HEK293 (cell line): ENCODE results near the gene CAV1.
"Not testable (repeated sequence)": the region's sequence is repeated elsewhere in the genome, so short reads cannot be mapped to it uniquely, and the experiment has no call there.

Experiments used
- CTCF ChIA-PET: fragments of 350-600 bp; formaldehyde crosslinking; extraction: SDS; loops from one replicate; lab custom pipeline; 2021; ENCODE audit warnings: antibody characterized with exemption; lab: Yijun Ruan, JAX
- POLR2A ChIA-PET: fragments of 300-600 bp; formaldehyde crosslinking; extraction: SDS; loops from one replicate; lab custom pipeline; 2020; ENCODE audit warnings: antibody characterized with exemption, inconsistent platforms; lab: Yijun Ruan, JAX
- H3K27ac ChIP-seq: fragments of 200-500 bp; sonication (Bioruptor generic); 2 replicates; pipeline ENCODE4 v1.5.1; 2014; ENCODE audit warnings: low read depth, low read length, control low read depth, inconsistent platforms; ENCODE audit errors: extremely low read depth
- H3K36me3 ChIP-seq, 2 experiments: fragments of 200-500 bp in 1 of 2; sonication (Bioruptor generic) in 1 of 2; 1 replicate in 1 of 2; 2 replicates in 1 of 2; pipeline ENCODE4 v1.5.1; 2014 to 2017; ENCODE audit warnings: inconsistent platforms in 2 of 2, low read length in 2 of 2; ENCODE audit not compliant: control insufficient read depth in 2 of 2, insufficient read depth in 1 of 2
- H3K4me1 ChIP-seq: fragments of 200-500 bp; sonication (Bioruptor generic); 2 replicates; pipeline ENCODE4 v1.5.1; 2014; ENCODE audit warnings: mild to moderate bottlenecking, low read length, inconsistent platforms; ENCODE audit not compliant: control insufficient read depth, insufficient read depth
- H3K4me3 ChIP-seq: 2 replicates; pipeline ENCODE4 v1.5.1; 2011; ENCODE audit warnings: low read depth, mild to moderate bottlenecking, control low read depth, low read length, moderate library complexity
- H3K9me3 ChIP-seq: fragments of 200-500 bp; sonication (Bioruptor generic); 2 replicates; pipeline ENCODE4 v1.5.1; 2014; ENCODE audit warnings: low read depth, low read length, inconsistent platforms; ENCODE audit not compliant: control insufficient read depth, insufficient read depth
- BCL11B ChIP-seq: fragments of 450-650 bp; formaldehyde crosslinking; IDR thresholded peaks from 2 replicates; pipeline ENCODE4 v1.5.1; 2016; ENCODE audit warnings: low read depth, missing biosample characterization, missing genetic modification characterization
- CTCF ChIP-seq: fragments of 450-650 bp; formaldehyde crosslinking; IDR thresholded peaks from 2 replicates; pipeline ENCODE4 v1.5.1; 2016; ENCODE audit warnings: missing biosample characterization, missing genetic modification characterization
- GFI1B ChIP-seq: fragments of 450-650 bp; formaldehyde crosslinking; IDR thresholded peaks from 2 replicates; pipeline ENCODE4 v1.5.1; 2016; ENCODE audit warnings: missing biosample characterization, missing genetic modification characterization
- KLF1 ChIP-seq: fragments of 450-650 bp; formaldehyde crosslinking; IDR thresholded peaks from 2 replicates; pipeline ENCODE4 v1.5.1; 2016; ENCODE audit warnings: missing biosample characterization, missing genetic modification characterization
- PRDM10 ChIP-seq: fragments of 450-650 bp; formaldehyde crosslinking; IDR thresholded peaks from 2 replicates; pipeline ENCODE4 v1.5.1; 2016; ENCODE audit warnings: missing biosample characterization, missing genetic modification characterization
- ZBTB48 ChIP-seq: fragments of 450-650 bp; formaldehyde crosslinking; IDR thresholded peaks from 2 replicates; pipeline ENCODE4 v1.5.1; 2016; ENCODE audit warnings: missing biosample characterization, missing genetic modification characterization
- ZNF146 ChIP-seq: fragments of 450-650 bp; formaldehyde crosslinking; IDR thresholded peaks from 2 replicates; pipeline ENCODE4 v1.5.1; 2016; ENCODE audit warnings: missing biosample characterization, missing genetic modification characterization
- ZNF174 ChIP-seq: fragments of 450-650 bp; formaldehyde crosslinking; IDR thresholded peaks from 2 replicates; pipeline ENCODE4 v1.5.0; 2017; ENCODE audit warnings: missing biosample characterization, mild to moderate bottlenecking, missing genetic modification characterization
- ZNF175 ChIP-seq: fragments of 450-650 bp; formaldehyde crosslinking; IDR thresholded peaks from 2 replicates; pipeline ENCODE4 v1.5.1; 2016; ENCODE audit warnings: missing biosample characterization, missing genetic modification characterization
- ZNF2 ChIP-seq: fragments of 450-650 bp; formaldehyde crosslinking; IDR thresholded peaks from 2 replicates; pipeline ENCODE4 v1.5.1; 2016; ENCODE audit warnings: missing biosample characterization, missing genetic modification characterization
- ZNF629 ChIP-seq: fragments of 450-650 bp; formaldehyde crosslinking; IDR thresholded peaks from 2 replicates; pipeline ENCODE4 v1.5.1; 2017; ENCODE audit warnings: missing biosample characterization, missing genetic modification characterization
- ZNF654 ChIP-seq: fragments of 450-650 bp; formaldehyde crosslinking; IDR thresholded peaks from 2 replicates; pipeline ENCODE4 v1.5.1; 2016; ENCODE audit warnings: low read depth, missing biosample characterization, missing genetic modification characterization
- ZNF660 ChIP-seq: fragments of 450-650 bp; IDR thresholded peaks from 2 replicates; pipeline ENCODE4 v1.5.1; 2018; ENCODE audit warnings: missing biosample characterization, mild to moderate bottlenecking, missing genetic modification characterization
- ZSCAN30 ChIP-seq: fragments of 450-650 bp; IDR thresholded peaks from 2 replicates; pipeline ENCODE4 v1.5.1; 2018; ENCODE audit warnings: missing biosample characterization, mild to moderate bottlenecking, missing genetic modification characterization, moderate library complexity
- TF ChIP-seq, protein P1 (sequence below): fragments of 450-650 bp; formaldehyde crosslinking; IDR thresholded peaks from 2 replicates; pipeline ENCODE4 v1.5.1; 2017; ENCODE audit warnings: missing biosample characterization, mild to moderate bottlenecking, missing genetic modification characterization, moderate library complexity

CAV1 gene

DNA sequence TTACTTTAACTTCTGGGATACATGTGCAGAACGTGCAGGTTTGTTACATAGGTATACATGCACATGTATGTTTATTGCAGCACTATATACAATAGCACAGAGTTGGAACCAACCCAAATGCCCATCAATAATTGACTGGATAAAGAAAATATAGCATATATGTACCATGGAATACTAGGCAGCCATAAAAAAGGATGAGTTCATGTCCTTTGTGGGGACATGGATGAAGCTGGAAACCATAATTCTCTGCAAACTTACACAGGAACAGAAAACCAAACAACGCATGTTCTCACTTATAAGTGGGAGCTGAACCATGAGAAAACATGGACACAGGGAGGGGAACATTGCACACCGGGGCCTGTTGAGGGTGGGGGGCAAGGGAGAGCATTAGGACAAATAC lies 62.4 kb downstream of the CAV1 start:
- not testable (repeated sequence) for H3K9me3 ChIP-seq, H3K36me3 ChIP-seq, H3K4me1 ChIP-seq
- peak; percentile 85 for TF ChIP-seq ZNF146 (tag by site-specific recombination)
- TF ChIP-seq, all 188 proteins: peak for 1; not testable (repeated sequence) for 187
- ChIA-PET POLR2A (interaction anchor here (0.7 kb wide), 1 partner anchor 85 kb away, joined by 4 read pairs; no protein-coding TSS in a partner anchor), CTCF (interaction anchor here (0.9 to 2.5 kb wide), 3 partner anchors 61 to 414 kb away, joined by 3 to 15 read pairs (median 13); no protein-coding TSS in a partner anchor)
- H3K4me3 ChIP-seq, H3K27ac ChIP-seq: not testable (repeated sequence)

GRCh38 chr7:116588225-116588624 lies 63.4 kb downstream of the CAV1 start:
- Histone ChIP-seq H3K4me1 (peaks cover 9% of the 10 kb centered on the region), H3K27ac (no peak overlapping the region), H3K4me3 (no peak overlapping the region), H3K9me3 (no peaks in the 10 kb centered on the region), H3K36me3 (no peaks in the 10 kb centered on the region)
- ChIA-PET POLR2A (interaction anchor here (1.1 to 1.2 kb wide), 2 partner anchors 62 to 329 kb away, joined by 3 read pairs; no protein-coding TSS in a partner anchor), CTCF (interaction anchor here (0.8 to 2.5 kb wide), 8 partner anchors 11 to 450 kb away, joined by 3 to 40 read pairs (median 9); no protein-coding TSS in a partner anchor)
- TF ChIP-seq KLF1 (no peak), PRDM10 (tag by site-specific recombination) (0 out of 2 replicates have a peak, but pooled peaks have one; percentile 8)

GRCh38 chr7:116588641-116589594 lies 64.1 kb downstream of the CAV1 start:
- Histone ChIP-seq H3K27ac (no peak overlapping the region), H3K4me1 (peaks cover 10% of the 10 kb centered on the region)
- POLR2A ChIA-PET, result interaction anchor here (0.5 to 1.2 kb wide), 5 partner anchors 52 to 409 kb away, joined by 3 to 4 read pairs (median 3); no protein-coding TSS in a partner anchor

More at GRCh38 chr7:116588641-116589594, 64.1 kb downstream of the CAV1 start:
- no peak overlapping the region for H3K4me3 ChIP-seq
- no peaks in the 10 kb centered on the region for H3K9me3 ChIP-seq
- CTCF ChIA-PET, result interaction anchor here (0.6 to 2.5 kb wide), 17 partner anchors 11 to 455 kb away, joined by 3 to 40 read pairs (median 4); no protein-coding TSS in a partner anchor
- TF ChIP-seq CTCF (peak; percentile 30; the same call in 1 of the 2 replicates), ZNF175 (no peak), GFI1B (tag by site-specific recombination) (0 out of 2 replicates have a peak, but pooled peaks have one; percentile 28), ZNF660 (peak; percentile 47), ZBTB48 (tag by site-specific recombination) (no peak), ZNF174 (0 out of 2 replicates have a peak, but pooled peaks have one; percentile 20), ZSCAN30 (tag by site-specific recombination) (0 out of 2 replicates have a peak, but pooled peaks have one; percentile 25), ZNF629 (tag by site-specific recombination) (no peak), BCL11B (tag by site-specific recombination) (no peak), ZNF2 (0 out of 2 replicates have a peak, but pooled peaks have one; percentile 14), ZNF654 (tag by site-specific recombination) (peak; percentile 96)
- TF ChIP-seq, protein P1, sequence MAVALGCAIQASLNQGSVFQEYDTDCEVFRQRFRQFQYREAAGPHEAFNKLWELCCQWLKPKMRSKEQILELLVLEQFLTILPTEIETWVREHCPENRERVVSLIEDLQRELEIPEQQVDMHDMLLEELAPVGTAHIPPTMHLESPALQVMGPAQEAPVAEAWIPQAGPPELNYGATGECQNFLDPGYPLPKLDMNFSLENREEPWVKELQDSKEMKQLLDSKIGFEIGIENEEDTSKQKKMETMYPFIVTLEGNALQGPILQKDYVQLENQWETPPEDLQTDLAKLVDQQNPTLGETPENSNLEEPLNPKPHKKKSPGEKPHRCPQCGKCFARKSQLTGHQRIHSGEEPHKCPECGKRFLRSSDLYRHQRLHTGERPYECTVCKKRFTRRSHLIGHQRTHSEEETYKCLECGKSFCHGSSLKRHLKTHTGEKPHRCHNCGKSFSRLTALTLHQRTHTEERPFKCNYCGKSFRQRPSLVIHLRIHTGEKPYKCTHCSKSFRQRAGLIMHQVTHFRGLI, result 0 out of 2 replicates have a peak, but pooled peaks have one; percentile 13
- no peaks in the 10 kb centered on the region for H3K36me3 ChIP-seq
